GM19468 (cell line): ENCODE data around the gene KCNIP4.

ENCODE experiments used
- ATAC-seq: cut with Tn5 transposase; IDR thresholded peaks from one replicate; pipeline ENCODE4 v1.9.1; 2021; ENCODE audit warnings: mild to moderate bottlenecking, moderate library complexity, moderate number of reproducible peaks; ENCODE audit not compliant: unreplicated experiment; ENCODE audit errors: extremely low read depth

Gene KCNIP4

GRCh38 chr4:21628916-21629610 is 319.5 kb downstream of the KCNIP4 start:
- no peak for ATAC-seq

- ATAC-seq = no peak
Measured at GRCh38 chr4:21628116-21628670, 320.4 kb downstream of the KCNIP4 start.

GRCh38 chr4:21625447-21625846 is 323.1 kb downstream of the KCNIP4 start:
- no peak for ATAC-seq

GRCh38 chr4:21605006-21605405 is 343.6 kb downstream of the KCNIP4 start:
- ATAC-seq = no peak

GRCh38 chr4:21596521-21596920 is 352.1 kb downstream of the KCNIP4 start:
- no peak for ATAC-seq

- ATAC-seq = no peak
Measured at GRCh38 chr4:21593671-21594001, 354.9 kb downstream of the KCNIP4 start.

GRCh38 chr4:21592970-21593670 is 355.5 kb downstream of the KCNIP4 start:
- no peak for ATAC-seq

- no peak for ATAC-seq
Measured at GRCh38 chr4:21577056-21577455, 371.5 kb downstream of the KCNIP4 start.

- ATAC-seq = no peak
Measured at GRCh38 chr4:21571100-21571499, 377.5 kb downstream of the KCNIP4 start.

GRCh38 chr4:21569638-21570037 is 378.9 kb downstream of the KCNIP4 start:
- no peak for ATAC-seq

GRCh38 chr4:21555083-21555482 is 393.5 kb downstream of the KCNIP4 start:
- no peak for ATAC-seq

GRCh38 chr4:21554500-21554899 is 394.1 kb downstream of the KCNIP4 start:
- ATAC-seq = no peak

GRCh38 chr4:21554066-21554465 is 394.5 kb downstream of the KCNIP4 start:
- no peak for ATAC-seq

GRCh38 chr4:21552455-21552854 is 396.1 kb downstream of the KCNIP4 start:
- ATAC-seq = no peak

GRCh38 chr4:21544955-21545354 is 403.6 kb downstream of the KCNIP4 start:
- no peak for ATAC-seq

GRCh38 chr4:21544415-21544814 is 404.2 kb downstream of the KCNIP4 start:
- no peak for ATAC-seq

GRCh38 chr4:21543514-21543913 is 405.1 kb downstream of the KCNIP4 start:
- no peak for ATAC-seq

GRCh38 chr4:21535898-21536297 is 412.7 kb downstream of the KCNIP4 start:
- ATAC-seq = no peak

GRCh38 chr4:21531048-21531447 is 417.5 kb downstream of the KCNIP4 start:
- ATAC-seq = no peak

- no peak for ATAC-seq
Measured at GRCh38 chr4:21529214-21529613, 419.4 kb downstream of the KCNIP4 start.

GRCh38 chr4:21522296-21522695 is 426.3 kb downstream of the KCNIP4 start:
- no peak for ATAC-seq
